Measurements from ENCODE around the gene DDIAS.
"Not testable (repeated sequence)": the region's sequence is repeated elsewhere in the genome, so short reads cannot be mapped to it uniquely, and the experiment has no call there.

Gene DDIAS

GRCh38 chr11:82889133-82890001 lies 12.2 kb upstream of the DDIAS start:
- DNase-seq, result no peak

- DNase-seq, result no peak
These were observed 11.6 kb upstream of the DDIAS start for GRCh38 chr11:82890002-82890341.

GRCh38 chr11:82890936-82891335 lies 10.6 kb upstream of the DDIAS start:
- DNase-seq, result no peak

- DNase-seq, result no peak
These were observed 8.8 kb upstream of the DDIAS start for GRCh38 chr11:82892611-82893169.

GRCh38 chr11:82895437-82896091 lies 6.0 kb upstream of the DDIAS start:
- DNase-seq, result no peak

- DNase-seq, result no peak
These were observed 5.4 kb upstream of the DDIAS start for GRCh38 chr11:82896183-82896582.

GRCh38 chr11:82898241-82898640 lies 3.3 kb upstream of the DDIAS start:
- no peak for DNase-seq

- no peak for DNase-seq
These were observed 2.2 kb upstream of the DDIAS start for GRCh38 chr11:82899186-82899820.

- DNase-seq, result no peak
These were observed 1.6 kb upstream of the DDIAS start for GRCh38 chr11:82899957-82900276.

- DNase-seq, result peak; percentile 80
These were observed 1.0 kb upstream of the DDIAS start, which contains the start of gene PRCP for GRCh38 chr11:82900277-82901164. TSS of gene PRCP (minus strand) at chr11:82900430. CDS start at chr11:82900402, 28 bp downstream.

- DNase-seq, result no peak
These were observed 468 bp downstream of the DDIAS start for GRCh38 chr11:82901922-82902485.

- no peak for DNase-seq
These were observed 1.3 kb downstream of the DDIAS start for GRCh38 chr11:82902880-82903279.

GRCh38 chr11:82903843-82904586 lies 2.5 kb downstream of the DDIAS start:
- DNase-seq, result no peak

- DNase-seq, result peak; percentile 22
These were observed 4.7 kb downstream of the DDIAS start for GRCh38 chr11:82906236-82906635.

GRCh38 chr11:82906931-82907330 lies 5.4 kb downstream of the DDIAS start:
- no peak for DNase-seq

- DNase-seq, result no peak
These were observed 5.8 kb downstream of the DDIAS start for GRCh38 chr11:82907371-82907770.

GRCh38 chr11:82908311-82908710 lies 6.8 kb downstream of the DDIAS start:
- DNase-seq, result no peak

- DNase-seq, result peak; percentile 14
These were observed 7.6 kb downstream of the DDIAS start for GRCh38 chr11:82909015-82909640.

GRCh38 chr11:82919786-82920185 lies 18.2 kb downstream of the DDIAS start:
- not testable (repeated sequence) for DNase-seq

- DNase-seq, result not testable (repeated sequence)
These were observed 18.7 kb downstream of the DDIAS start for GRCh38 chr11:82920227-82920626.

Data from fibroblast of skin of abdomen (primary cell).